ENCODE results near the gene UPF2. TPM values are rescaled to one million over a fixed set of nuclear protein-coding genes. Genes with fewer than 3 reads are reported as not detected.

Gene UPF2
- total and polyA plus RNA-seq, 2 of the 13 experiments (the other 11 are each of a cell fraction or from before 2014, with no cell fraction given), result 6.2 to 14.5 TPM

- Histone ChIP-seq H3K4me1 (ENCODE audit: insufficient read depth, low read length) (peaks cover 60% of the 10 kb centered on the region), H3K27me3 (ENCODE audit: control insufficient read depth in 1 of 2, insufficient read depth in 2 of 2, low read length in 2 of 2) (no peaks in the 10 kb centered on the region), H3K4me2 (ENCODE audit: low read depth, low read length) (no peak overlapping the region), H3K9me3 (ENCODE audit: low read length) (no peaks in the 10 kb centered on the region), H3K9ac (ENCODE audit: insufficient read depth, low read depth, low read length) (no peak overlapping the region), H2AFZ (ENCODE audit: low read length) (no peak overlapping the region), H3K79me2 (ENCODE audit: insufficient read depth, low read length) (no peaks in the 10 kb centered on the region), H3K4me3 (replicated peaks in 1 of 3; ENCODE audit: insufficient read depth in 1 of 3, low read depth in 2 of 3, low read length in 3 of 3) (no peak overlapping the region), H3K27ac (ENCODE audit: extremely low read length, insufficient read depth, low read length) (no peak overlapping the region), H4K20me1 (ENCODE audit: insufficient read depth, low read length) (no peaks in the 10 kb centered on the region), H3K36me3 (replicated peaks in 1 of 2; ENCODE audit: control insufficient read depth in 1 of 2, insufficient read depth in 2 of 2, low read length in 2 of 2) (no peaks in the 10 kb centered on the region)
- DNase-seq (ENCODE audit: low spot score) (no peak), FAIRE-seq (no peak), ATAC-seq (no peak)
- intact Hi-C loops (cut with micrococcal nuclease; ENCODE audit: unreplicated experiment), result no loop called here
- 94% methylated on average over 4 of the region's 7 CpGs for WGBS (ENCODE audit: low lambda C conversion rate)
- ChIA-PET POLR2A (interaction anchor here (1.0 kb wide), 1 partner anchor 27 kb away, joined by 3 read pairs; no protein-coding TSS in a partner anchor), CTCF (ENCODE audit: low intra/inter-chr PET ratio, low total read pairs) (no interaction called here)
- in situ Hi-C loops (cut with HindIII; ENCODE audit: extremely low pct_ligation_motif_present, low pct_unique_long_range_greater_than_20kb), result no loop called here
- BruUV-seq (replicated peaks), result no TSS peak
- no peak for TF ChIP-seq ZNF709 (CRISPR knock-in tag; IDR thresholded peaks at IDR 0.05)
- peak; percentile 14; the same call in 1 of the 2 replicates for TF ChIP-seq ZNF768 (CRISPR knock-in tag; IDR thresholded peaks at IDR 0.05)
Measured at GRCh38 chr10:11902646-11903045, 140.0 kb downstream of the UPF2 start.

- POLR2A ChIA-PET, result interaction anchor here (1.0 kb wide), 1 partner anchor 26 kb away, joined by 3 read pairs; no protein-coding TSS in a partner anchor
- no peaks in the 10 kb centered on the region for H3K36me3 ChIP-seq (replicated peaks in 1 of 2; ENCODE audit: control insufficient read depth in 1 of 2, insufficient read depth in 2 of 2, low read length in 2 of 2)
- no peak overlapping the region for H3K27ac ChIP-seq (ENCODE audit: extremely low read length, insufficient read depth, low read length)
- DNase-seq (ENCODE audit: low spot score), result no peak
- no peak for FAIRE-seq
- peaks cover 64% of the 10 kb centered on the region for H3K4me1 ChIP-seq (ENCODE audit: insufficient read depth, low read length)
- H4K20me1 ChIP-seq (ENCODE audit: insufficient read depth, low read length), result no peaks in the 10 kb centered on the region
- CTCF ChIA-PET (ENCODE audit: low intra/inter-chr PET ratio, low total read pairs), result no interaction called here
- H3K27me3 ChIP-seq (ENCODE audit: control insufficient read depth in 1 of 2, insufficient read depth in 2 of 2, low read length in 2 of 2), result no peaks in the 10 kb centered on the region
- H2AFZ ChIP-seq (ENCODE audit: low read length), result no peak overlapping the region
- ATAC-seq, result no peak
- intact Hi-C loops (cut with micrococcal nuclease; ENCODE audit: unreplicated experiment) (no loop called here), in situ Hi-C loops (cut with HindIII; ENCODE audit: extremely low pct_ligation_motif_present, low pct_unique_long_range_greater_than_20kb) (no loop called here)
- H3K9ac ChIP-seq (ENCODE audit: insufficient read depth, low read depth, low read length), result no peak overlapping the region
- H3K4me2 ChIP-seq (ENCODE audit: low read depth, low read length), result no peak overlapping the region; the same call in 1 of the 2 replicates
- BruUV-seq (replicated peaks), result no TSS peak
- no peaks in the 10 kb centered on the region for H3K9me3 ChIP-seq (ENCODE audit: low read length)
- H3K4me3 ChIP-seq (replicated peaks in 1 of 3; ENCODE audit: insufficient read depth in 1 of 3, low read depth in 2 of 3, low read length in 3 of 3), result no peak overlapping the region
- 74% methylated on average over 23 of the region's 23 CpGs for WGBS (ENCODE audit: low lambda C conversion rate)
- TF ChIP-seq MAX (IDR thresholded peaks at IDR 0.05) (0 out of 2 replicates have a peak, but pooled peaks have one; percentile 10), HDAC2 (CRISPR knock-in tag; IDR thresholded peaks at IDR 0.05) (no peak), KDM4B (CRISPR knock-in tag; IDR thresholded peaks at IDR 0.05) (no peak), HNRNPL (IDR thresholded peaks at IDR 0.05; ENCODE audit: low read depth, low read length) (0 out of 2 replicates have a peak, but pooled peaks have one; percentile 3)
- no peaks in the 10 kb centered on the region for H3K79me2 ChIP-seq (ENCODE audit: insufficient read depth, low read length)
Measured at GRCh38 chr10:11901833-11902475, 140.7 kb downstream of the UPF2 start.
